Measurements from ENCODE around the gene ATP11B. TPM values are rescaled to one million over a fixed set of nuclear protein-coding genes. Genes with fewer than 3 reads are reported as not detected.
"Not testable (repeated sequence)": the region's sequence is repeated elsewhere in the genome, so short reads cannot be mapped to it uniquely, and the experiment has no call there.

Gene ATP11B
- total and polyA plus RNA-seq, 3 donors from 2014 or later: 65.8 to 138 (median 114) TPM

DNA sequence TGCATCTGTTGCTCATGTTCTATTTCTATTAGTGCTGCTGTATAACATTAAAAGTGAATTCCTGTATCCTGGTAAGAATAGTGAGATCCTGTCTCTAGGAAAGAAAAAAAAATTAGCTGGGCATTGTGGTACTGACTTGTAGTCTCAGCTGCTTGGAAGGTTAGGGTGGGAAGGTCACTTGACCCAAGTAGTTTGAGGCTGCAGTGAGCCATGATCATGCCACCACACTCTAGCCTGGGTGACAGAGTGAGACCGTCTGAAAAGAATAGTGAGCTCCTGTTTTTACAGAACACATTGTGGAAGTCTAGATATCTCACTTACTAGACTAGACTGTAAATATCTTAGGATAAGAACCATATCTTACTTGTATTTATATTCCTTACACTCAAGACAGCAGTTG lies 4.6 kb downstream of the ATP11B start:
- no peaks in the 10 kb centered on the region for H3K9me3 ChIP-seq
- no peaks in the 10 kb centered on the region for H3K36me3 ChIP-seq (ENCODE audit: low read depth, missing control alignments)
- no peaks in the 10 kb centered on the region for H3K27me3 ChIP-seq
- no peak overlapping the region for H3K27ac ChIP-seq
- no peak overlapping the region for H3K4me3 ChIP-seq
- WGBS, 2 donors: 50% methylated on average over 1 of the region's 1 CpG
- DNase-seq: no peak
- intact Hi-C loops (cut with DNase I; ENCODE audit: low total_unique reads): no loop called here
- TF ChIP-seq POLR2A (IDR thresholded peaks at IDR 0.05): no peak
- TF ChIP-seq, protein P1, sequence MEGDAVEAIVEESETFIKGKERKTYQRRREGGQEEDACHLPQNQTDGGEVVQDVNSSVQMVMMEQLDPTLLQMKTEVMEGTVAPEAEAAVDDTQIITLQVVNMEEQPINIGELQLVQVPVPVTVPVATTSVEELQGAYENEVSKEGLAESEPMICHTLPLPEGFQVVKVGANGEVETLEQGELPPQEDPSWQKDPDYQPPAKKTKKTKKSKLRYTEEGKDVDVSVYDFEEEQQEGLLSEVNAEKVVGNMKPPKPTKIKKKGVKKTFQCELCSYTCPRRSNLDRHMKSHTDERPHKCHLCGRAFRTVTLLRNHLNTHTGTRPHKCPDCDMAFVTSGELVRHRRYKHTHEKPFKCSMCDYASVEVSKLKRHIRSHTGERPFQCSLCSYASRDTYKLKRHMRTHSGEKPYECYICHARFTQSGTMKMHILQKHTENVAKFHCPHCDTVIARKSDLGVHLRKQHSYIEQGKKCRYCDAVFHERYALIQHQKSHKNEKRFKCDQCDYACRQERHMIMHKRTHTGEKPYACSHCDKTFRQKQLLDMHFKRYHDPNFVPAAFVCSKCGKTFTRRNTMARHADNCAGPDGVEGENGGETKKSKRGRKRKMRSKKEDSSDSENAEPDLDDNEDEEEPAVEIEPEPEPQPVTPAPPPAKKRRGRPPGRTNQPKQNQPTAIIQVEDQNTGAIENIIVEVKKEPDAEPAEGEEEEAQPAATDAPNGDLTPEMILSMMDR (IDR thresholded peaks at IDR 0.05): no peak
- H3K4me1 ChIP-seq: peaks cover 6% of the 10 kb centered on the region

DNA sequence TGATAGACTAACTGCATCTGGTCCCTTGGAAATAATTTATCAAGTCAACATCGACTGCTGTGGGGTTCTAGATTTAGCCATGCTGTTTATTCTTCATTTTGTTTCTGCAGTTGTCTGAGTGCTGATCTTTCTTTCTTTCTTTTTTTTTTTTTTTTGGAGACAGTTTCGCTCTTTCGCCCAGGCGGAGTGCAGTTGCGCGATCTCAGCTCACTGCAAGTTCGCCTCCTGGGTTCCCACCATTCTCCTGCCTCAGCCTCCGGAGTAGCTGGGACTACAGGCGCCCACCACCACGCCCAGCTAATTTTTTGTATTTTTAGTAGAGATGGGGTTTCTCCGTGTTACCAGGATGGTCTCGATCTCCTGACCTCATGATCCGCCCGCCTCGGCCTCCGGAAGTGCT lies 5.8 kb downstream of the ATP11B start:
- 94% methylated on average over 16 of the region's 16 CpGs for WGBS, 2 donors
- H3K4me3 ChIP-seq; DNase-seq; H3K27ac ChIP-seq; H3K4me1 ChIP-seq; H3K27me3 ChIP-seq; H3K9me3 ChIP-seq; H3K36me3 ChIP-seq (ENCODE audit: low read depth, missing control alignments); intact Hi-C loops (cut with DNase I; ENCODE audit: low total_unique reads): not testable (repeated sequence)

DNA sequence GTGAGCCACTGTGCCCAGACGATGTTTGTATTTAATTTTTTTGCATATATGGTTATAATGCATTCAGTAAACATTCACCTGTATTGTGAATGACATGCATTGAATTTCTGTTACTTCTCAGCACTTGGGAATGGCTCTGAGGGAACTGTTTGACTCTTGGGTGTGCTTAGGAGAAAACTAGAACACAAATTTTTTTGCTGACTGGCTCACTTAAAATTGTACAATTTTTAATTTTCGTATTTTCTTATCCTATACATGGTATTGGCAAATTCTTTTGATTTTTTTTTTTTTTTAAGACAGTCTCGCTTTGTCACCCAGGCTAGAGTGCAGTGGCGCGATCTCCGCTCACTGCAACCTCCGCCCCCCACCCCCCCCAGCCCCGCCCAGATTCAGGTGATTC lies 7.2 kb downstream of the ATP11B start:
- 97% methylated on average over 8 of the region's 8 CpGs for WGBS, 2 donors
- no peak for TF ChIP-seq POLR2A (IDR thresholded peaks at IDR 0.05)
- TF ChIP-seq, protein P1 (IDR thresholded peaks at IDR 0.05): no peak
- intact Hi-C loops (cut with DNase I; ENCODE audit: low total_unique reads): no loop called here

DNA sequence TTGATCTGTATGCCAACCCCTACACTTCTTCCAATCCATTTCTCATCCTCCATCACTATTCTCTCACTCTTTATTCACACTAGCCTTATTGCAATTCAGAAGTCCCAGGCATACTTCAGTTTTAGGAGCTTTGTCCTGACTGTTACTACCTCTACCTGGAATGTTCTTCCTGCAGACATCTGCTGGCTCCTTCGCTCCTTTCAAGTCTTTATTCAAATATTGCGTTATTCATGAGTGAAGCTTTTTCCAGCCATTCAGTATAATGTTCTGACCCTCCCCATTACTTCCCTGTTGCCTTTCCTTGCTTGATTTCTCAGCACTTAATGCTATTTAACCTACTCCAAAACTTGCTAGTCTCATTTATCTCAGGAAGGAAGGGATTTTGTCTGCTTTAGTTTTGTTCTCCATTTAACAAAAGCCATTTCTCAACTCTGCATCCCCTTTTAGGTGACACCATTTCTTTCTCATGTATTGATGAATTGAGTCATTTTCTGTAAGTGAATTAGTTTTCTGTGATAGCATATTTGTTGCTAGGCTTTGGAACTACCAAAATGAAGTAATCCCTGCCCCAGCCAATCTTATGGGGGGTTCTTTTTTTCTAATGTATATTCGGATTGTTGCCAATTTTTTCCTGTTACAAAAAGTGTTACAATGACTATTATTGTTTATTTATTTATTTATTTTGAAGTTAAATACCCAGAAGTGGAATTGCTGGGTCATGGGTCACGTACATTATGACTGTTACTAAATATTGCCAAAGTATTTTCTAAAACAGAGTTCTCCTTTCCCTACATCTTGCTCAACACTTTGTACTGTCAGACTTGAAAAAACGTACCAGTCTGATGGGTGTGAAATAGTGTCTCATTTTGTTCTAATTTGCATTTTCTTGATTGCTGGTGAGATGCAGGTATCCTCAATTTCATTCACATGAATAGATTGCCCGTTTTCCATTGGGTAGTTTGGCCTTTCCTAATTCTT lies 9.4 kb downstream of the ATP11B start:
- intact Hi-C loops (cut with DNase I; ENCODE audit: low total_unique reads): no loop called here
- Histone ChIP-seq H3K36me3 (ENCODE audit: low read depth, missing control alignments) (no peaks in the 10 kb centered on the region), H3K4me1 (no peaks in the 10 kb centered on the region), H3K27me3 (no peaks in the 10 kb centered on the region), H3K9me3 (no peaks in the 10 kb centered on the region), H3K4me3 (no peak overlapping the region), H3K27ac (no peak overlapping the region)
- TF ChIP-seq POLR2A (IDR thresholded peaks at IDR 0.05): no peak
- TF ChIP-seq, protein P1 (IDR thresholded peaks at IDR 0.05): no peak
- no peak for DNase-seq
- 56 to 71% methylated on average over 6 of the region's 6 CpGs for WGBS, 2 donors

More for the DNA sequence above, 7.2 kb downstream of the ATP11B start:
- H3K4me1 ChIP-seq: no peaks in the 10 kb centered on the region
- no peak overlapping the region for H3K4me3 ChIP-seq
- H3K27ac ChIP-seq: no peak overlapping the region
- H3K27me3 ChIP-seq: no peaks in the 10 kb centered on the region
- no peaks in the 10 kb centered on the region for H3K9me3 ChIP-seq
- no peaks in the 10 kb centered on the region for H3K36me3 ChIP-seq (ENCODE audit: low read depth, missing control alignments)
- DNase-seq: no peak

DNA sequence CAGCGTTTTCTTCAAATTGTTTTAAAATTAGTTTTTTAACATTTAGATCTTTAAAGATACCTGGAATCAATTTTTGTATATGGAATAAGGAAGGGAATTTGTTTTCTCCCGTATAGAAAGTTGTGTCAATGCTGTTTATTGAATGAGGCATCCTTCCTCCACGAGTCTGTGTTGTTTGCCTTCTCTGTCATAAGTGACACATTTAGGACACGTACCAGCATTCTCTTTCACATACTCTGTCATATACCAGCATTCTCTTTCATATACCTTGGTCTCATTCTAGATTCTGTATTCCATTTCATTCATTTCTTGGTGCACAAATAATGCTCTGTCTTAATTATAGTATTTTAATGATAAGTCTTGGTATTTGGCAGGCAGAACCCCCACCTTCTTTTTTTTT lies 10.3 kb downstream of the ATP11B start:
- intact Hi-C loops (cut with DNase I; ENCODE audit: low total_unique reads): no loop called here
- no peaks in the 10 kb centered on the region for H3K36me3 ChIP-seq (ENCODE audit: low read depth, missing control alignments)
- TF ChIP-seq, protein P1 (IDR thresholded peaks at IDR 0.05): no peak
- TF ChIP-seq POLR2A (IDR thresholded peaks at IDR 0.05): no peak
- no peaks in the 10 kb centered on the region for H3K9me3 ChIP-seq
- no peak overlapping the region for H3K4me3 ChIP-seq
- no peaks in the 10 kb centered on the region for H3K4me1 ChIP-seq
- 71 to 76% methylated on average over 4 of the region's 4 CpGs for WGBS, 2 donors
- no peak overlapping the region for H3K27ac ChIP-seq
- no peaks in the 10 kb centered on the region for H3K27me3 ChIP-seq
- DNase-seq: no peak
